Lower leg skin (tissue), 3 donors: ENCODE data around the gene CDHR4.

Experiments used
- POLR2A ChIP-seq, 2 donors: fragments of 450-650 bp; IDR thresholded peaks; one replicate each; pipeline ENCODE4 v1.6.1; 2016 to 2017; ENCODE audit warnings: antibody characterized with exemption in 2 of 2, mild to moderate bottlenecking in 1 of 2, moderate library complexity in 1 of 2
- TF ChIP-seq, protein P1 (sequence below), 3 donors: fragments of 450-650 bp; IDR thresholded peaks; one replicate each; pipeline ENCODE4 v1.5.1; 2016; ENCODE audit warnings: antibody characterized with exemption in 3 of 3, mild to moderate bottlenecking in 3 of 3, moderate library complexity in 2 of 3

DNA sequence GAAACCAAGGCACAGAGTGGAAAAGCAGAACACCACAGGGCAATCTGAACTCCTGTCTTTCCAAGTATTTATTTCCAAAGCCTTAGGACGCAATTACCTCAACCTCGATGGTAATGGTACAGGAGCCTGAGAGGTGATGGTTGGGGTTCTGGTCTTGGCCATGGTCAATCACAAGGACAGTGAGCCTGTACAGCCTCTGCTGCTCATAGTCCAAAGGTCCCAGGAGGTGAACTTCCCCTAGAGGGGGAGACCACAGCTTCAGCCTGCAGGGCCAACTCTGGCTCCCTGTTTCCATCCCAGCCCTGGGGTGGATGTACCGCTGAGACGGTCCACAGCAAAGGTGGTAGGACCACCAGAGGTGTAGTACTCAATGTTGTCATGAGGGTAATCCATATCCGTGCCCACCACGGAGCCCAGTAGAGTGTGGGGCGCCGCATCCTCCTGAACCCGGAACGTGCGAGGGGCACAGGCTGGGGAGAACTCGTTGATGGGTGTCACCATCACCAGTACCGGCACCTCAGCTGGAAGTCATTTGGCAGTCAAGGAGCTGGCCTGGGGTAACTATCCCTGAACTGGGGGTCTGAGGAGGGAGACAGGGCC lies 6.1 kb downstream of the CDHR4 start:
- TF ChIP-seq, protein P1, sequence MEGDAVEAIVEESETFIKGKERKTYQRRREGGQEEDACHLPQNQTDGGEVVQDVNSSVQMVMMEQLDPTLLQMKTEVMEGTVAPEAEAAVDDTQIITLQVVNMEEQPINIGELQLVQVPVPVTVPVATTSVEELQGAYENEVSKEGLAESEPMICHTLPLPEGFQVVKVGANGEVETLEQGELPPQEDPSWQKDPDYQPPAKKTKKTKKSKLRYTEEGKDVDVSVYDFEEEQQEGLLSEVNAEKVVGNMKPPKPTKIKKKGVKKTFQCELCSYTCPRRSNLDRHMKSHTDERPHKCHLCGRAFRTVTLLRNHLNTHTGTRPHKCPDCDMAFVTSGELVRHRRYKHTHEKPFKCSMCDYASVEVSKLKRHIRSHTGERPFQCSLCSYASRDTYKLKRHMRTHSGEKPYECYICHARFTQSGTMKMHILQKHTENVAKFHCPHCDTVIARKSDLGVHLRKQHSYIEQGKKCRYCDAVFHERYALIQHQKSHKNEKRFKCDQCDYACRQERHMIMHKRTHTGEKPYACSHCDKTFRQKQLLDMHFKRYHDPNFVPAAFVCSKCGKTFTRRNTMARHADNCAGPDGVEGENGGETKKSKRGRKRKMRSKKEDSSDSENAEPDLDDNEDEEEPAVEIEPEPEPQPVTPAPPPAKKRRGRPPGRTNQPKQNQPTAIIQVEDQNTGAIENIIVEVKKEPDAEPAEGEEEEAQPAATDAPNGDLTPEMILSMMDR (IDR thresholded peaks at IDR 0.05) = no peak
- no peak for TF ChIP-seq POLR2A (IDR thresholded peaks at IDR 0.05)
